ENCODE data around the gene WDR48.

WDR48 gene

DNA sequence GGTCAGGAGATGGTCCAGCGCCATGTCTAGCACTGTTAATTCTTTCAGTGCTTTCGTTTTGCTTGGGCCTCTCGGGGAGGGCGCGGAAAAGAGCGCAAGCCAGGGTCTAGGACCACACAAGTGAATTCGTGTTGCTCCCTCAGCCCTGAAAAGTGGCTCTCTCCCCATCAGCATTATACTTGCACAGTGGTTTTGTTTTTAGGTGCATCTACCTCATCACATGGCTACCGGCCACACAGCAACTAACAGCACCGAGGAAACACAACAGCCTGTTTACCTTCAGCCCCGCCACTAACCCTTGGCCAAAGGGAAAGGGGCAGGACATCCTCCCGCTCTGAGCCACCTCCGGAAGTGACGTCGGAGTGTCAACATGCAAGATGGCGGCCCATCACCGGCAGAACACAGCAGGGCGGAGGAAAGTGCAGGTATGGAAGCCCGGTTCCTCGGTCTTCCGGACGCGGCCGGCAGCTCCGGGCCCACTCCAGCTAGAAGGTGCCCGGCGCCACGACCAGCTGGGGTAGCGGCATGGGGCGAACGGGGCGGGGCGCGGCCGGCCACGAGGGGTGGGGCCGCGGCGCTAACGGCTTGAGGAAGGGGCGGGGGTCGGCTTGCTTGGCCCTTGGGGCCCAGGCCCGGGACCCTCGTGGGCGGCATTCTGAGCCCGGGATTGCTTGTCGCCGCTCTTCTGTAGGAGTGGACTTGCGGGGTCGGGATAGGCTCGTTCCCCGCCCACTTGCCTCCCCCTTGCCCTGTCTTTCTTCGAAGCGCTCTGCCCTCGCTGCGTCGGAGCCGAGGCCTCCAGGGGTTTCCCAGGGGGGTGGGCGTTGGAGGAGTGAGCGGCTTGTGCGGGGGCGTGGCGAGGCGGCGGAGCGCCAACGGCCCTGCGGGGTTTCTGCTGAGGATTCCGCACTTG lies at the start of gene WDR48, which contains the start of gene SCN11A:
TSS of gene WDR48 (plus strand) at position 368 of the 913 bp plus-strand sequence. CDS start at position 378, 10 bp downstream.
TSS of gene SCN11A (minus strand) at position 296 of the 913 bp plus-strand sequence. CDS start 101,582 bp downstream, outside the sequence.
- no peak for TF ChIP-seq CTCF (IDR thresholded peaks at IDR 0.05; ENCODE audit: low read depth, low read length)
- peak within 1 kb of the TSS; percentile 83 for H3K4me3 ChIP-seq (ENCODE audit: low read depth, low read length)

DNA sequence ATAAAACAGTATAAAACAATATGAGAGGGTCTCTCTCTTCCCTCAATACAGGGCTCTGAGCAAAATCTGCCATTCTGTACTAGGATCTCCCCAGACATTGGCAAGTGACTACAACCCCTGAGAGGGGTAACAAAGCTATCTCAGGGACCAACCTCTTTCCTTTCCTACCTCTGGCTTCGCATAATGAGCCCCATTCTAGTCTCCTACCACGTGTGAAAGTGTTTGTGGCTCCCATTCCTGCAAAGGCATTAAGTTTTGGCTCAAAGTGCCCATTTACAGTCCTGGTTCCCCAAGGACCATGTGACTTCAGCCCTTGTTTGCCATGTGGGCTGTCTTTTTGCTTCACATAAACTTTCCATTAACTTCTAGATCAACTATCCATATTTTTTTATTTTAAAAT lies 46.5 kb upstream of the WDR48 start:
- TF ChIP-seq CTCF (IDR thresholded peaks at IDR 0.05; ENCODE audit: low read depth, low read length) = no peak
- H3K4me3 ChIP-seq (ENCODE audit: low read depth, low read length) = no peak overlapping the region

- no peak overlapping the region for H3K4me3 ChIP-seq (ENCODE audit: low read depth, low read length)
- TF ChIP-seq CTCF (IDR thresholded peaks at IDR 0.05; ENCODE audit: low read depth, low read length) = no peak
Measured at GRCh38 chr3:39011191-39011736, 40.6 kb upstream of the WDR48 start.

DNA sequence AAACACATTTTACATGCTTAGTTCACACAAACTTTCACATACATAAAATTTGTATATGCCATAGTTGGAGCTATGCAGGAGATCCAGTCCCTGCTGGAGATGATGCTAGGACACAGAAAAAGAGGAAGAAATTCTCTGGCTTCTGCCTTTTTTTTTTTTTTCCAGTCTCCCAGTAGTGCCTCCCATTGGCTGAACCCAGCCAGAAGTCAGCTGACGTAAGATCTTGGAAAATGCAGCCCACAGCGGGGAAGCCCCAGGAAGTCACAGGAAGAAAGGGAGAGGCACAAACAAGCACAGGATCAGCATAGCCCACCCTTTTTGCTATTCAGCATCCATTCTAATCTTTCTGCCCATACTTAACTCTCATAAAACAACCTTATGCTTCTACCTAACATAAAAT lies 38.5 kb upstream of the WDR48 start:
- no peak for TF ChIP-seq CTCF (IDR thresholded peaks at IDR 0.05; ENCODE audit: low read depth, low read length)
- H3K4me3 ChIP-seq (ENCODE audit: low read depth, low read length) = no peak overlapping the region

GRCh38 chr3:39013921-39014509 lies 37.8 kb upstream of the WDR48 start:
- TF ChIP-seq CTCF (IDR thresholded peaks at IDR 0.05; ENCODE audit: low read depth, low read length) = no peak
- H3K4me3 ChIP-seq (ENCODE audit: low read depth, low read length) = no peak overlapping the region

DNA sequence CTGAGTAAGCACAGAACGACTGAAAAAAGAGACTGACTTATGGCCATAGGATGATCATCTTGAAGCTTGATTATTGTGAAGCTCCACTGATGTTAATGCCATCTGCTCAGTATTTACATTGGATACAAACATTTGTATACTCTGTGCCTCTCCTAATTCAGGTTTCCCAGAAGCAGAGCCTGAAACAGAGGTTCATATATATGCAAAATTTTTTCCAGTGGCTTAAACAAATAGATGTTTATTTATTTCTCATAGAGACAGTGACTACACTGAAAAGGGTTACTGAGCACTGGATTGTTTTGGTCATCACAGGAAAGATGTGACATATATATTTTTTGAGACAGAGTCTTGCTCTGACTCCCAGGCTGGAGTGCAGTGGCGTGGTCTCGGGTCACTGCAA lies 36.4 kb upstream of the WDR48 start:
- TF ChIP-seq CTCF (IDR thresholded peaks at IDR 0.05; ENCODE audit: low read depth, low read length) = no peak
- H3K4me3 ChIP-seq (ENCODE audit: low read depth, low read length) = no peak overlapping the region

GRCh38 chr3:39019299-39019698 lies 32.5 kb upstream of the WDR48 start:
- TF ChIP-seq CTCF (IDR thresholded peaks at IDR 0.05; ENCODE audit: low read depth, low read length) = no peak
- no peak overlapping the region for H3K4me3 ChIP-seq (ENCODE audit: low read depth, low read length)

All from WI38 (cell line).